Measurements from ENCODE around the gene HSD17B2.

DNA sequence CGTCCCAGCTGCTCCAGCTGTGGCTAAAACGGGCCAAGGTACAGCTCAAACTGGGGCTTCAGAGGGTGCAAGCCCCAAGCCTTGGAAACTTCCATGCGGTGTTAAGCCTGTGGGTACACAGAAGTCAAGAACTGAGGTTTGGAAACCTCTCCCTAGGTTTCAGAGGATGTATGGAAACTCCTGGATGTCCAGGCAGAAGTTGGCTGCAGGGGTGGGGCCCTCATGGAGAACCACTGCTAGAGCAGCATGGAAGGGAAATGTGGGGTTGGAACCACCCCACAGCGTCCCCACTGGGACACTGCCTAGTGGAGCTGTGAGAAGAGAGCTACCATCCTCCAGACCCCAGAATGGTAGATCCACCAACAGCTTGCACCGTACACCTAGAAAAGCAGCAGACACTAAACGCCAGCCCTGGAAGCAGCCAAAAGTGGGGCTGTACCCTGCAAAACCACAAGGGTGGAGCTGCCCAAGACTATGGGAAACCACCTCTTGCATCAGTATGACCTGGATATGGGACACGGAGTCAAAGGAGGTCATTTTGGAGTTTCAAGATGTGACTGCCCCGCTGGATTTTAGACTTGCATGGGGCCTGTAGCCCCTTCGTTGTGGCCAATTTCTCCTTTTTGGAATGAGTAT, 26.0 kb upstream of the HSD17B2 start:
- TF ChIP-seq, protein P1, sequence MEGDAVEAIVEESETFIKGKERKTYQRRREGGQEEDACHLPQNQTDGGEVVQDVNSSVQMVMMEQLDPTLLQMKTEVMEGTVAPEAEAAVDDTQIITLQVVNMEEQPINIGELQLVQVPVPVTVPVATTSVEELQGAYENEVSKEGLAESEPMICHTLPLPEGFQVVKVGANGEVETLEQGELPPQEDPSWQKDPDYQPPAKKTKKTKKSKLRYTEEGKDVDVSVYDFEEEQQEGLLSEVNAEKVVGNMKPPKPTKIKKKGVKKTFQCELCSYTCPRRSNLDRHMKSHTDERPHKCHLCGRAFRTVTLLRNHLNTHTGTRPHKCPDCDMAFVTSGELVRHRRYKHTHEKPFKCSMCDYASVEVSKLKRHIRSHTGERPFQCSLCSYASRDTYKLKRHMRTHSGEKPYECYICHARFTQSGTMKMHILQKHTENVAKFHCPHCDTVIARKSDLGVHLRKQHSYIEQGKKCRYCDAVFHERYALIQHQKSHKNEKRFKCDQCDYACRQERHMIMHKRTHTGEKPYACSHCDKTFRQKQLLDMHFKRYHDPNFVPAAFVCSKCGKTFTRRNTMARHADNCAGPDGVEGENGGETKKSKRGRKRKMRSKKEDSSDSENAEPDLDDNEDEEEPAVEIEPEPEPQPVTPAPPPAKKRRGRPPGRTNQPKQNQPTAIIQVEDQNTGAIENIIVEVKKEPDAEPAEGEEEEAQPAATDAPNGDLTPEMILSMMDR (IDR thresholded peaks at IDR 0.05; ENCODE audit: low read length) = no peak
- TF ChIP-seq EZH2 (optimal IDR thresholded peaks at IDR 0.05; ENCODE audit: low read depth, low read length) = no peak
- no peak for TF ChIP-seq EZH2phosphoT487 (IDR thresholded peaks at IDR 0.05; ENCODE audit: low read length)

Data from MM.1S (cell line).